Heart left ventricle (tissue), 16 donors: ENCODE measurements around the gene AP5B1. TPM values are rescaled to one million over a fixed set of nuclear protein-coding genes. Genes with fewer than 3 reads are reported as not detected.

Experiments used
- ATAC-seq, 4 donors: fragments of 200-7000 bp; cut with Tn5 transposase; one replicate each; pipeline ENCODE4 v1.9.1; 2020 to 2022; ENCODE audit warnings: moderate library complexity in 4 of 4, mild to moderate bottlenecking in 3 of 4, moderate number of reproducible peaks in 1 of 4
- DNase-seq, 5 donors: peaks; one replicate each; pipeline ENCODE4 v3.0.0-alpha.2; 2020
- H3K27ac ChIP-seq, 12 donors: fragments of 200-600 bp; sonication (generic) in 4 of 12; one replicate each; pipeline versions ENCODE4 v1.5.0 to v1.8.0; 2016 to 2022; ENCODE audit warnings: mild to moderate bottlenecking in 2 of 12
- H3K27me3 ChIP-seq, 9 donors: fragments of 200-600 bp; sonication (generic) in 2 of 9; one replicate each; pipeline versions ENCODE4 v1.5.1 to v1.8.0; 2016 to 2022; ENCODE audit warnings: mild to moderate bottlenecking in 3 of 9
- H3K36me3 ChIP-seq, 9 donors: fragments of 200-600 bp; sonication (generic) in 2 of 9; one replicate each; pipeline versions ENCODE4 v1.5.0 to v1.8.0; 2018 to 2022; ENCODE audit warnings: mild to moderate bottlenecking in 2 of 9
- H3K4me1 ChIP-seq, 12 donors: fragments of 200-600 bp; sonication (generic) in 4 of 12; one replicate each; pipeline versions ENCODE4 v1.5.0 to v1.8.0; 2016 to 2022; ENCODE audit warnings: mild to moderate bottlenecking in 3 of 12
- H3K4me3 ChIP-seq, 12 donors: fragments of 200-600 bp; sonication (generic) in 4 of 12; one replicate each; pipeline versions ENCODE4 v1.5.0 to v1.8.0; 2017 to 2022; ENCODE audit warnings: mild to moderate bottlenecking in 9 of 12, moderate library complexity in 4 of 12
- H3K9me3 ChIP-seq, 12 donors: fragments of 200-600 bp; sonication (generic) in 4 of 12; one replicate each; pipeline versions ENCODE4 v1.5.0 to v1.8.0; 2016 to 2022; ENCODE audit warnings: mild to moderate bottlenecking in 1 of 12
- POLR2A ChIP-seq, 2 donors: fragments of 450-650 bp; IDR thresholded peaks; one replicate each; pipeline ENCODE4 v1.6.1; 2017; ENCODE audit warnings: antibody characterized with exemption in 2 of 2, mild to moderate bottlenecking in 2 of 2, moderate library complexity in 2 of 2
- WGBS, 4 donors: extraction: QIAGEN DNeasy Blood & Tissue Kit in 2 of 4; methylation state at CpG; one replicate each; pipeline versions ENCODE4 v1.1.5 to v1.1.7; 2013 to 2018; 5-methylcytosine and 5-hydroxymethylcytosine counted together
- intact Hi-C, 10 donors: fragments of 100-400 bp; cut with DNase I; formaldehyde crosslinking; loops; one replicate each; pipeline versions ENCODE4 v1.11.1 to v1.14.2; 2022
- polyA plus RNA-seq, 2 donors: library from polyadenylated mRNA; stranded (reverse); fragments of 200-250 nt; gene quantifications; one replicate each; pipeline ENCODE4 v1.2.3, GENCODE V29; 2013
- total RNA-seq, 9 donors: library from RNA; depleted of rRNA in 2 of 9; stranded (reverse); fragments of >200 nt in 2 of 9; fragmentation: NEBNext Ultra II Directional in 3 of 9; extraction: Animal tissue kit (Norgen Biotek cat#: 25700) in 3 of 9; gene quantifications; one replicate each; pipeline versions ENCODE4 v1.1.0 to v1.2.4, GENCODE V29; 2016 to 2023
- TF ChIP-seq, protein P1 (sequence below), 12 donors: fragments of 200-600 bp; sonication (generic) in 4 of 12; IDR thresholded peaks; one replicate each; pipeline versions ENCODE4 v1.5.0 to v1.8.0; 2018 to 2022; ENCODE audit warnings: antibody characterized with exemption in 12 of 12, mild to moderate bottlenecking in 5 of 12
- donor health status: ischemic (EF 13 %, LVEDD 7.1; RV severe dilation, severe dysfunction).
- donor health status: healthy with polysubstance abuse.
- donor health status: DM: no; HTN: yes; CAD: no.
- donor health status: DM: no; HTN: no; CAD: no.
- donor health status: ischemic (EF 25% LVEDD 6.9; RV normal size, moderate dysfunction).
- donor health status: ischemic (EF 25% LVEDD 5.7; RV mildly dilated, moderate dysfunction).
- donor health status: healthy.
- donor health status: DM: yes; HTN: yes; CAD: no.
- donor health status: ischemic (EF 35%, LVEDD 5.7; RV mildly dilated, moderate dysfunction).
- donor health status: nonischemic (EF 11% LVEDD 7.7; RV severe dilation, severe dysfunction).
- donor health status: DM: yes; HTN: yes; CAD: no.
- donor health status: PGD.
- donor health status: ischemic (EF 29% LVEDD 5.4; RV normal size, mild dysfunction).
- donor health status: nonischemic (EF 23%, LVEDD 6.1; RV moderate dilation, normal function).

Gene AP5B1
- total and polyA plus RNA-seq, 11 donors: 4.4 to 17.7 (median 8.7) TPM

DNA sequence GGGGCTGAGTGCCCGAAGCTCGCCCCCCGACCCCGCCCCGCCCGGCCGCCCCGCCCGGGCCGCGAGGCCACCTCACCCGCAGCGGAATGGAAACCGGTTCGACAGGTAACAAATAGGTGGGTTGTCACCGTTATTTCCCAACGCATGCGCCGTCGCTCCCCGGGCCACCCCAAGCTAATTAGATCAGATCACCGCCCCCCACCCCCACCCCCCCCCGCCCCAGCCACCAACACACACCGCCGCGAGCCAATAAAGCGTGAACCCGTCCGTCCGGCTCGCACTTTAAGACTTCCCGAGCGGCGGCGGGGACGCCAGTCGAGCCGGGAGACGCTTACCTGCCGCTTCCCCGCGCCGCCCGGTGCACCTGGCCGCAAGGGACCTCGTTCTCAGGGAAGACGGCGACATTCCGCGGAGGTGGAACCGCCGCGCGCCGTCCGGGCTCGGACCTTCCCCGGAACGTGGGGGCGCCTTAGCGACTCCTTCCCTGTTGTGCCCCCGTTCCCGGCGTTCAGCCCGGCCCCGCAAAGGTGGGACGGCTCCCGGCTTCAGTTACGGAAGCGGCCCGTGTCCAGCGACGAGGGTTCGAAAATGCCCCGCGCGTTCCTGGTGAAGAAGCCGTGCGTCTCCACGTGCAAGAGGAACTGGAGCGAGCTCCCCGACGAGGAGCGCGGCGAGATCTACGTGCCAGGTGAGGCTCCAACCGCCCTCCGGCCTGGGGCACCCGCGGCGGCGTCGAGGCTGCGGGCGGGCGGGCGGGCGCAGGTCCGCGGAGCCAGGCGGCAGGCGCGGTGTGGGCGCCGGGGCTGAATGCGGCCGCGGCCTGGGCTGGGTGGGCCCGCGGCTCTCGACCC, 6.2 kb upstream of the AP5B1 start, which contains the start of gene OVOL1:
Gene OVOL1 (plus strand): TSS at position 278 of the 851 bp plus-strand sequence. CDS start 311 bp downstream, at position 589.
- Histone ChIP-seq H3K27ac (no peak within 1 kb of the TSS), H3K36me3 (no peaks in the 10 kb centered on the region), H3K27me3 (peaks cover 30 to 54% (median 39%) of the 10 kb centered on the region in 9 donors), H3K9me3 (no peaks in the 10 kb centered on the region), H3K4me3 (peak within 1 kb of the TSS in 10 of 12 donors; percentile 5 to 44 (median 15)), H3K4me1 (peaks cover 0 to 32% (median 14%) of the 10 kb centered on the region in 12 donors)
- intact Hi-C loops: no loop called here
- ATAC-seq (no peak), DNase-seq (peak in 1 of 5 donors; percentile 58)
- 1 to 2% (median 1%) methylated on average over 42 to 112 of the region's 112 CpGs for WGBS, 4 donors
- TF ChIP-seq, protein P1, sequence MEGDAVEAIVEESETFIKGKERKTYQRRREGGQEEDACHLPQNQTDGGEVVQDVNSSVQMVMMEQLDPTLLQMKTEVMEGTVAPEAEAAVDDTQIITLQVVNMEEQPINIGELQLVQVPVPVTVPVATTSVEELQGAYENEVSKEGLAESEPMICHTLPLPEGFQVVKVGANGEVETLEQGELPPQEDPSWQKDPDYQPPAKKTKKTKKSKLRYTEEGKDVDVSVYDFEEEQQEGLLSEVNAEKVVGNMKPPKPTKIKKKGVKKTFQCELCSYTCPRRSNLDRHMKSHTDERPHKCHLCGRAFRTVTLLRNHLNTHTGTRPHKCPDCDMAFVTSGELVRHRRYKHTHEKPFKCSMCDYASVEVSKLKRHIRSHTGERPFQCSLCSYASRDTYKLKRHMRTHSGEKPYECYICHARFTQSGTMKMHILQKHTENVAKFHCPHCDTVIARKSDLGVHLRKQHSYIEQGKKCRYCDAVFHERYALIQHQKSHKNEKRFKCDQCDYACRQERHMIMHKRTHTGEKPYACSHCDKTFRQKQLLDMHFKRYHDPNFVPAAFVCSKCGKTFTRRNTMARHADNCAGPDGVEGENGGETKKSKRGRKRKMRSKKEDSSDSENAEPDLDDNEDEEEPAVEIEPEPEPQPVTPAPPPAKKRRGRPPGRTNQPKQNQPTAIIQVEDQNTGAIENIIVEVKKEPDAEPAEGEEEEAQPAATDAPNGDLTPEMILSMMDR (IDR thresholded peaks at IDR 0.05): no peak
- TF ChIP-seq POLR2A (IDR thresholded peaks at IDR 0.05): no peak

DNA sequence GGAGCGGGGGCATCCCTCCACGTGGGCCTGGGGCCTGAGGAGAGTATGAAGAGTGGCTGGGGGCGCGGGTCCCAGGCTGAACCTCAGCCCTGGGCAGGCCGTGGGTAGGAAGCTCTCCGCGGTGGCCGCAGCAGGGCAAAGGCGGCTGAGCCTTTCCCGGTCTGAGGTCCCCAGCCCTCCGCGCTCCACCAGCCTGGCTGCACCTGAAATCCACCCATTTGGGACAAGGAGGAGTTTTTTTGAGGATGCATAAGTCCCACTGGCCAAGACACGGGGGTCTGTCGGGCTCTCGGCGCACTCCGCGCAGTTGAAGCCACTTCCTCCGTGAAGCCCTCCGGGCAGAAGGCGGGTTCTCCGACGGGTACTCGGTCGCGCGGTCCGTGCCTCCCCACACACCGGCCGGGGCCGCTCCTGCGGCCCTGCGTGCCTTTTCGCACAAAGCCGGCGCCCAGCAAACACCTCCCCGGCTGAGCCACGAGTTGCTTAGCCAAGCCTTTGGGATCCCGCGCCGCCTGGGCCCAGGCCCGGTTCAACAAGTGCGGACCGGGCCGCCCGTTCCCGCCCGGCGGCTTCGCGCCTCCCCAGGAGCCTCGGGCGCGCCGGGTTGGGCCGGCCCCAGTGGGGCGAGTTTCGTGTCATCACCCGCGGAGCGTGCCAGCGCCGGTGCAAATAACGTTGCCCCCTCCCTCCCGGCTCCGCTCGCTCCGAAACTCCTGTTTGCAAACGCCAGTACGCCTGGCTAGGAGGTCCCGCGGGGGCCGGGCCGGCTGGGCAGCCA, 5.4 kb upstream of the AP5B1 start:
- no peak overlapping the region for H3K27ac ChIP-seq
- no peak for ATAC-seq
- H3K27me3 ChIP-seq: peaks cover 30 to 51% (median 39%) of the 10 kb centered on the region in 9 donors
- DNase-seq: peak in 2 of 5 donors; percentile 24 to 57
- H3K4me1 ChIP-seq: peaks cover 3 to 31% (median 17%) of the 10 kb centered on the region in 12 donors
- 7 to 34% (median 9%) methylated on average over 15 to 74 of the region's 74 CpGs for WGBS, 4 donors
- TF ChIP-seq, protein P1 (IDR thresholded peaks at IDR 0.05): no peak
- no peak for TF ChIP-seq POLR2A (IDR thresholded peaks at IDR 0.05)
- intact Hi-C loops: no loop called here
- peak overlapping the region in 9 of 12 donors; percentile 5 to 42 (median 18) for H3K4me3 ChIP-seq
- H3K9me3 ChIP-seq: no peaks in the 10 kb centered on the region
- no peaks in the 10 kb centered on the region for H3K36me3 ChIP-seq

DNA sequence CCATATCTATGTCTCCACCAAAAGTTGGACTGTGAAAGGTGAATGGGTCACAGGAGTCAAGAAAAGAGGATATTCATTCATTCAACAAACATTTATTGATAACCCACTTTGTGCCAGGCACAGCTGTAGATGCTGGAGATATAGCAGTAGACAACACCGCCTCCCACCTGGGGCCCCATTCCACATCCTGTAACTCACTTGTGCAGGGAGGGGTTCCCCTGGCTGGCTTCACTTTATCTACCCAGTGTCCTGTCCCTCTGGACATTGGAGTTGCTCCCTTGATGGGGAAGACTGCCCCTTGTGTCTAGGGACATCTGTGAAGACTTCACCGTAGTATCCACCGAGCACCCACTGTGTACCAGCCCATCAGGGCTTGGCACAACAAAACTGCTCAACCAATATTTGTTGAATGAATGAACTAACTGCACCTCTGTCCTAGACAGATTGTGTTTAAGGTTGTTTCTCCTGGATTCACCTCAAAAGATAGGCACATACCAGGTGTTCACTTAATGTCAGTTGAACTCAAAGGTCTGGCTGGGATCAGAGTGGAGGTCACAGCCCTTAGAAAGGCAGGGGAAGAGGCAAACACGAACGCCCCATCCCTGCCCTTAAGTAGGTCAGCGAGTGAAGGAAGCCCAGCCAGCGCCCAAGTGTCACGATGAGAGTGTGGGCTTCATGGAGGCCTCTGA, 4.7 kb upstream of the AP5B1 start:
- Histone ChIP-seq H3K4me1 (peaks cover 3 to 34% (median 17%) of the 10 kb centered on the region in 12 donors), H3K27ac (no peak overlapping the region), H3K4me3 (no peak overlapping the region), H3K27me3 (peaks cover 30 to 51% (median 39%) of the 10 kb centered on the region in 9 donors), H3K9me3 (no peaks in the 10 kb centered on the region), H3K36me3 (no peaks in the 10 kb centered on the region)
- WGBS, 4 donors: 62 to 85% (median 76%) methylated on average over 4 to 8 of the region's 8 CpGs
- DNase-seq: peak in 2 of 5 donors; percentile 16 to 24
- ATAC-seq: no peak
- intact Hi-C loops: no loop called here
- no peak for TF ChIP-seq POLR2A (IDR thresholded peaks at IDR 0.05)
- TF ChIP-seq, protein P1 (IDR thresholded peaks at IDR 0.05): no peak
